Measurements from ENCODE around the gene PARN.

The PARN gene

GRCh38 chr16:14669776-14670175 is 39.7 kb upstream of the PARN start:
- no peaks in the 10 kb centered on the region for H3K27me3 ChIP-seq
- no peaks in the 10 kb centered on the region for H3K4me1 ChIP-seq (ENCODE audit: control insufficient read depth in 1 of 2, insufficient read depth in 1 of 2, low read depth in 1 of 2, low read length in 1 of 2)
- no peak overlapping the region for H3K4me3 ChIP-seq (ENCODE audit: low read depth in 1 of 2, low read length in 1 of 2)
- no peak overlapping the region for H3K27ac ChIP-seq
- peaks cover 53% of the 10 kb centered on the region for H3K36me3 ChIP-seq
- TF ChIP-seq CTCF (IDR thresholded peaks at IDR 0.05) = no peak
- H3K9me3 ChIP-seq = no peaks in the 10 kb centered on the region

- H3K27ac ChIP-seq = no peak overlapping the region
- no peak overlapping the region for H3K4me3 ChIP-seq (ENCODE audit: low read depth in 1 of 2, low read length in 1 of 2)
- H3K9me3 ChIP-seq = no peaks in the 10 kb centered on the region
- no peaks in the 10 kb centered on the region for H3K27me3 ChIP-seq
- no peaks in the 10 kb centered on the region for H3K4me1 ChIP-seq (ENCODE audit: control insufficient read depth in 1 of 2, insufficient read depth in 1 of 2, low read depth in 1 of 2, low read length in 1 of 2)
- peaks cover 64% of the 10 kb centered on the region for H3K36me3 ChIP-seq
- TF ChIP-seq CTCF (IDR thresholded peaks at IDR 0.05) = no peak
Observed at GRCh38 chr16:14668556-14669223, 38.6 kb upstream of the PARN start.

- H3K4me1 ChIP-seq (ENCODE audit: control insufficient read depth in 1 of 2, insufficient read depth in 1 of 2, low read depth in 1 of 2, low read length in 1 of 2) = no peaks in the 10 kb centered on the region
- no peak overlapping the region for H3K4me3 ChIP-seq (ENCODE audit: low read depth in 1 of 2, low read length in 1 of 2)
- H3K27ac ChIP-seq = no peak overlapping the region
- no peaks in the 10 kb centered on the region for H3K9me3 ChIP-seq
- TF ChIP-seq CTCF (IDR thresholded peaks at IDR 0.05) = no peak
- H3K36me3 ChIP-seq = peaks cover 75% of the 10 kb centered on the region
- no peaks in the 10 kb centered on the region for H3K27me3 ChIP-seq
Observed at GRCh38 chr16:14667347-14668266, 37.5 kb upstream of the PARN start.

- Histone ChIP-seq H3K27ac (no peak overlapping the region), H3K36me3 (peaks cover 87% of the 10 kb centered on the region), H3K4me1 (ENCODE audit: control insufficient read depth in 1 of 2, insufficient read depth in 1 of 2, low read depth in 1 of 2, low read length in 1 of 2) (no peaks in the 10 kb centered on the region), H3K9me3 (no peaks in the 10 kb centered on the region), H3K4me3 (ENCODE audit: low read depth in 1 of 2, low read length in 1 of 2) (no peak overlapping the region), H3K27me3 (no peaks in the 10 kb centered on the region)
- TF ChIP-seq CTCF (IDR thresholded peaks at IDR 0.05) = no peak
Observed at GRCh38 chr16:14658063-14658462, 28.0 kb upstream of the PARN start.

- no peak overlapping the region for H3K4me3 ChIP-seq (ENCODE audit: low read depth in 1 of 2, low read length in 1 of 2)
- no peak overlapping the region for H3K27ac ChIP-seq
- TF ChIP-seq CTCF (IDR thresholded peaks at IDR 0.05) = no peak
- no peaks in the 10 kb centered on the region for H3K4me1 ChIP-seq (ENCODE audit: control insufficient read depth in 1 of 2, insufficient read depth in 1 of 2, low read depth in 1 of 2, low read length in 1 of 2)
- H3K36me3 ChIP-seq = peaks cover 93% of the 10 kb centered on the region
- H3K9me3 ChIP-seq = no peaks in the 10 kb centered on the region
- H3K27me3 ChIP-seq = no peaks in the 10 kb centered on the region
Observed at GRCh38 chr16:14652726-14653125, 22.7 kb upstream of the PARN start.
